Measurements from ENCODE around the gene ZMIZ1.
A peak's percentile ranks its signal among the peaks of the same experiment; 100 is the strongest.
"Not testable (repeated sequence)": the region's sequence is repeated elsewhere in the genome, so short reads cannot be mapped to it uniquely, and the experiment has no call there.

The ZMIZ1 gene

GRCh38 chr10:79332610-79333315 lies 264.0 kb downstream of the ZMIZ1 start:
- not testable (repeated sequence) for DNase-seq

GRCh38 chr10:79333513-79333912 lies 264.7 kb downstream of the ZMIZ1 start:
- DNase-seq: no peak

- no peak for DNase-seq
Observed at GRCh38 chr10:79334573-79334972, 265.8 kb downstream of the ZMIZ1 start.

- no peak for DNase-seq
Observed at GRCh38 chr10:79335094-79335469, 266.3 kb downstream of the ZMIZ1 start.

GRCh38 chr10:79335470-79336235 lies 266.9 kb downstream of the ZMIZ1 start:
- DNase-seq: no peak

- no peak for DNase-seq
Observed at GRCh38 chr10:79336276-79336675, 267.5 kb downstream of the ZMIZ1 start.

- DNase-seq: peak; percentile 16
Observed at GRCh38 chr10:79336739-79337138, 268.0 kb downstream of the ZMIZ1 start.

GRCh38 chr10:79337783-79338469 lies 269.2 kb downstream of the ZMIZ1 start:
- DNase-seq: not testable (repeated sequence)

- DNase-seq: no peak
Observed at GRCh38 chr10:79339266-79339665, 270.5 kb downstream of the ZMIZ1 start.

- DNase-seq: no peak
Observed at GRCh38 chr10:79340646-79341244, 272.0 kb downstream of the ZMIZ1 start.

GRCh38 chr10:79342295-79342761 lies 273.6 kb downstream of the ZMIZ1 start:
- no peak for DNase-seq

GRCh38 chr10:79342811-79343561 lies 274.2 kb downstream of the ZMIZ1 start:
- no peak for DNase-seq

GRCh38 chr10:79344502-79345195 lies 275.9 kb downstream of the ZMIZ1 start:
- DNase-seq: no peak

GRCh38 chr10:79345241-79346011 lies 276.7 kb downstream of the ZMIZ1 start:
- no peak for DNase-seq

GRCh38 chr10:79346012-79346340 lies 277.2 kb downstream of the ZMIZ1 start:
- no peak for DNase-seq

GRCh38 chr10:79346388-79347225 lies 277.8 kb downstream of the ZMIZ1 start:
- DNase-seq: peak; percentile 5

- peak; percentile 80 for DNase-seq
Observed at GRCh38 chr10:79347226-79347893, 278.6 kb downstream of the ZMIZ1 start, which contains the start of gene PPIF. Gene PPIF (plus strand): TSS chr10:79347469. CDS start chr10:79347549, 80 bp downstream.

- peak; percentile 0 for DNase-seq
Observed at GRCh38 chr10:79347894-79348639, 279.3 kb downstream of the ZMIZ1 start.

GRCh38 chr10:79348640-79348988 lies 279.8 kb downstream of the ZMIZ1 start:
- no peak for DNase-seq

Measured in NCI-H2227 treated with DMSO at 0.1 percent for 48 hours (cell line).